ENCODE data around the gene ST14.

GRCh38 chr11:130201026-130201425, 41.4 kb downstream of the ST14 start:
- no peak for TF ChIP-seq EZH2 (IDR thresholded peaks at IDR 0.05; ENCODE audit: insufficient read depth, poor library complexity, severe bottlenecking)
- TF ChIP-seq EZH2phosphoT487 (IDR thresholded peaks at IDR 0.05; ENCODE audit: insufficient read depth, low read depth) = no peak
